IPS DF 6.9 (cell line): ENCODE measurements around the gene TMUB1.

ENCODE experiments used
- DNase-seq: peaks from one replicate; pipeline ENCODE4 v3.0.0-alpha.2; 2013; ENCODE audit warnings: low read depth, low spot score
- H3K27ac ChIP-seq: one replicate; pipeline ENCODE4 v1.5.1; 2013; ENCODE audit warnings: low read length, control low read depth
- H3K27me3 ChIP-seq: 2 replicates; pipeline ENCODE4 v1.6.1; 2013; ENCODE audit warnings: mild to moderate bottlenecking, low read length; ENCODE audit not compliant: control insufficient read depth, insufficient read depth
- H3K36me3 ChIP-seq: 2 replicates; pipeline ENCODE4 v1.6.1; 2013; ENCODE audit warnings: low read length; ENCODE audit not compliant: control insufficient read depth, insufficient read depth
- H3K4me1 ChIP-seq: 2 replicates; pipeline ENCODE4 v1.6.1; 2013; ENCODE audit warnings: low read length; ENCODE audit not compliant: control insufficient read depth, insufficient read depth
- H3K4me3 ChIP-seq: 2 replicates; pipeline ENCODE4 v1.5.1; 2013; ENCODE audit warnings: mild to moderate bottlenecking, low read length
- H3K9me3 ChIP-seq: 2 replicates; pipeline ENCODE4 v1.6.1; 2013; ENCODE audit warnings: low read length, inconsistent platforms; ENCODE audit not compliant: control insufficient read depth, insufficient read depth
- WGBS: extraction: QIAGEN DNeasy Blood & Tissue Kit; methylation state at CpG from one replicate; pipeline ENCODE4 v1.1.7; 2013; ENCODE audit warnings: mixed read lengths, missing lambda C conversion rate; ENCODE audit not compliant: insufficient read length, insufficient coverage; 5-methylcytosine and 5-hydroxymethylcytosine counted together

Gene TMUB1

GRCh38 chr7:151059367-151060112 is 23.8 kb downstream of the TMUB1 start, which contains the start of gene SLC4A2:
TSS of gene SLC4A2 (plus strand) at chr7:151059589. CDS start at chr7:151061988, 2,399 bp downstream.
- H3K27ac ChIP-seq = no peak within 1 kb of the TSS
- peaks cover under 1% of the 10 kb centered on the region; the same call in 1 of the 2 replicates for H3K36me3 ChIP-seq
- no CpG with 5 or more reads among the region's 75 CpGs for WGBS
- no peaks in the 10 kb centered on the region for H3K9me3 ChIP-seq
- peak within 1 kb of the TSS; percentile 75 for H3K4me3 ChIP-seq
- no peak for DNase-seq
- peaks cover 15% of the 10 kb centered on the region for H3K4me1 ChIP-seq
- no peaks in the 10 kb centered on the region for H3K27me3 ChIP-seq

GRCh38 chr7:151058781-151059366 is 24.4 kb downstream of the TMUB1 start:
- H3K4me1 ChIP-seq = peaks cover 15% of the 10 kb centered on the region
- no CpG with 5 or more reads among the region's 18 CpGs for WGBS
- no peak for DNase-seq
- no peak overlapping the region for H3K27ac ChIP-seq
- H3K27me3 ChIP-seq = no peaks in the 10 kb centered on the region
- no peaks in the 10 kb centered on the region for H3K36me3 ChIP-seq
- no peaks in the 10 kb centered on the region for H3K9me3 ChIP-seq
- peak overlapping the region; percentile 75; the same call in 1 of the 2 replicates for H3K4me3 ChIP-seq

- peak; percentile 99 for DNase-seq
- WGBS = no CpG with 5 or more reads among the region's 46 CpGs
- peak overlapping the region; percentile 11; the same call in 1 of the 2 replicates for H3K4me3 ChIP-seq
- H3K36me3 ChIP-seq = no peaks in the 10 kb centered on the region
- H3K9me3 ChIP-seq = no peaks in the 10 kb centered on the region
- no peak overlapping the region for H3K27ac ChIP-seq
- no peaks in the 10 kb centered on the region for H3K27me3 ChIP-seq
- peaks cover 15% of the 10 kb centered on the region for H3K4me1 ChIP-seq
These were observed 25.1 kb downstream of the TMUB1 start for GRCh38 chr7:151057989-151058780.

- Histone ChIP-seq H3K27ac (no peak within 1 kb of the TSS), H3K36me3 (no peaks in the 10 kb centered on the region), H3K9me3 (no peaks in the 10 kb centered on the region), H3K27me3 (no peaks in the 10 kb centered on the region), H3K4me3 (peak within 1 kb of the TSS; percentile 78; the same call in 1 of the 2 replicates), H3K4me1 (peaks cover 15% of the 10 kb centered on the region)
- WGBS = no CpG with 5 or more reads among the region's 30 CpGs
- no peak for DNase-seq
These were observed 25.7 kb downstream of the TMUB1 start, which contains the start of gene CDK5 for GRCh38 chr7:151057506-151057988. TSS of gene CDK5 (minus strand) at chr7:151057897. CDS start at chr7:151057848, 49 bp downstream.

- no peaks in the 10 kb centered on the region for H3K36me3 ChIP-seq
- DNase-seq = no peak
- no peak overlapping the region for H3K27ac ChIP-seq
- peaks cover 13% of the 10 kb centered on the region for H3K4me1 ChIP-seq
- H3K9me3 ChIP-seq = no peaks in the 10 kb centered on the region
- peak overlapping the region; percentile 78; the same call in 1 of the 2 replicates for H3K4me3 ChIP-seq
- WGBS = no CpG with 5 or more reads among the region's 29 CpGs
- H3K27me3 ChIP-seq = peaks cover 2% of the 10 kb centered on the region; the same call in 1 of the 2 replicates
These were observed 26.4 kb downstream of the TMUB1 start for GRCh38 chr7:151056666-151057505.

GRCh38 chr7:151056283-151056665 is 27.0 kb downstream of the TMUB1 start:
- no CpG with 5 or more reads among the region's 6 CpGs for WGBS
- no peak for DNase-seq
- Histone ChIP-seq H3K4me3 (no peak overlapping the region), H3K36me3 (no peaks in the 10 kb centered on the region), H3K27me3 (peaks cover 5% of the 10 kb centered on the region; the same call in 1 of the 2 replicates), H3K27ac (no peak overlapping the region), H3K4me1 (peaks cover 12% of the 10 kb centered on the region), H3K9me3 (no peaks in the 10 kb centered on the region)

- H3K27me3 ChIP-seq = peaks cover 12% of the 10 kb centered on the region; the same call in 1 of the 2 replicates
- H3K4me3 ChIP-seq = no peak overlapping the region
- no CpG with 5 or more reads among the region's 8 CpGs for WGBS
- H3K4me1 ChIP-seq = peaks cover 6% of the 10 kb centered on the region; the same call in 1 of the 2 replicates
- H3K9me3 ChIP-seq = no peaks in the 10 kb centered on the region
- H3K36me3 ChIP-seq = no peaks in the 10 kb centered on the region
- H3K27ac ChIP-seq = no peak overlapping the region
- no peak for DNase-seq
These were observed 29.5 kb downstream of the TMUB1 start for GRCh38 chr7:151053751-151054150.

GRCh38 chr7:151053096-151053495 is 30.2 kb downstream of the TMUB1 start:
- peaks cover 12% of the 10 kb centered on the region; the same call in 1 of the 2 replicates for H3K27me3 ChIP-seq
- peaks cover 6% of the 10 kb centered on the region; the same call in 1 of the 2 replicates for H3K4me1 ChIP-seq
- H3K36me3 ChIP-seq = no peaks in the 10 kb centered on the region
- no CpG with 5 or more reads among the region's 4 CpGs for WGBS
- no peaks in the 10 kb centered on the region for H3K9me3 ChIP-seq
- H3K27ac ChIP-seq = no peak overlapping the region
- no peak for DNase-seq
- H3K4me3 ChIP-seq = no peak overlapping the region

GRCh38 chr7:151051108-151051507 is 32.2 kb downstream of the TMUB1 start:
- DNase-seq = no peak
- WGBS = no CpG with 5 or more reads among the region's 50 CpGs
- H3K4me3 ChIP-seq = peak overlapping the region; percentile 1; the same call in 1 of the 2 replicates

More at GRCh38 chr7:151051108-151051507, 32.2 kb downstream of the TMUB1 start:
- peaks cover 4% of the 10 kb centered on the region; the same call in 1 of the 2 replicates for H3K4me1 ChIP-seq
- no peaks in the 10 kb centered on the region for H3K9me3 ChIP-seq
- peaks cover 12% of the 10 kb centered on the region; the same call in 1 of the 2 replicates for H3K27me3 ChIP-seq
- H3K36me3 ChIP-seq = no peaks in the 10 kb centered on the region
- H3K27ac ChIP-seq = no peak overlapping the region
